ENCODE measurements around the gene TMTC1.

DNA sequence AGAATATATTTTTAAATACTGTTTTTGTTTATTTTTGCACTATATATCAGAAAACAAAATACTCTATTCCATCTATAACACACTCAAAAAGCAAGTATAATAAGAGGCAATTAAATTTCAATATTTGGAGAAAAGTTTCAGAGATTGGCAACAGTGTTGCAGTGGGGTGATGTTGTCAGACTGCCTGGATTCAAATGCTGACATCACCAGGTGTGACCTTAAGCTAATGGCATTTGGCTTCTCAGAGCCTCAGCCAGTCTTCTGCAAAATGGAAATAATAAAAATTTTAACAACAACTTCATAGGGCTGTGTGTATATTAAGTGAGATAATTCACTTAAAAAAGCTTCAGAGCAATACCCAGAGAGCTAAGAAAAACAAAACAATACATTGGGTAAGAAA, 74.7 kb downstream of the TMTC1 start:
- TF ChIP-seq, protein P1, sequence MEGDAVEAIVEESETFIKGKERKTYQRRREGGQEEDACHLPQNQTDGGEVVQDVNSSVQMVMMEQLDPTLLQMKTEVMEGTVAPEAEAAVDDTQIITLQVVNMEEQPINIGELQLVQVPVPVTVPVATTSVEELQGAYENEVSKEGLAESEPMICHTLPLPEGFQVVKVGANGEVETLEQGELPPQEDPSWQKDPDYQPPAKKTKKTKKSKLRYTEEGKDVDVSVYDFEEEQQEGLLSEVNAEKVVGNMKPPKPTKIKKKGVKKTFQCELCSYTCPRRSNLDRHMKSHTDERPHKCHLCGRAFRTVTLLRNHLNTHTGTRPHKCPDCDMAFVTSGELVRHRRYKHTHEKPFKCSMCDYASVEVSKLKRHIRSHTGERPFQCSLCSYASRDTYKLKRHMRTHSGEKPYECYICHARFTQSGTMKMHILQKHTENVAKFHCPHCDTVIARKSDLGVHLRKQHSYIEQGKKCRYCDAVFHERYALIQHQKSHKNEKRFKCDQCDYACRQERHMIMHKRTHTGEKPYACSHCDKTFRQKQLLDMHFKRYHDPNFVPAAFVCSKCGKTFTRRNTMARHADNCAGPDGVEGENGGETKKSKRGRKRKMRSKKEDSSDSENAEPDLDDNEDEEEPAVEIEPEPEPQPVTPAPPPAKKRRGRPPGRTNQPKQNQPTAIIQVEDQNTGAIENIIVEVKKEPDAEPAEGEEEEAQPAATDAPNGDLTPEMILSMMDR (IDR thresholded peaks at IDR 0.05 in 8 of 11, conservative IDR thresholded peaks at IDR 0.05 in 3 of 11), result no peak
- TF ChIP-seq POLR2AphosphoS5 (IDR thresholded peaks at IDR 0.05), result no peak

Data from spleen (tissue), 7 donors.